ENCODE measurements around the gene LAMA3. TPM values are rescaled to one million over a fixed set of nuclear protein-coding genes. Genes with fewer than 3 reads are reported as not detected.

Gene LAMA3
- total RNA-seq, 1 experiment from 2014 or later, result 207 TPM

- DNase-seq, result no peak
- intact Hi-C loops (cut with micrococcal nuclease; ENCODE audit: unreplicated experiment), result no loop called here
- no TSS peak for BruUV-seq (replicated peaks)
- CTCF ChIA-PET, result no interaction called here
- no peaks in the 10 kb centered on the region for H3K9me3 Mint-ChIP-seq (ENCODE audit: low read depth, unreplicated experiment)
- no peak overlapping the region for H3K27ac Mint-ChIP-seq (ENCODE audit: unreplicated experiment)
- H3K4me1 Mint-ChIP-seq (ENCODE audit: low read depth, unreplicated experiment), result peaks cover 34% of the 10 kb centered on the region
- H3K27me3 Mint-ChIP-seq (ENCODE audit: unreplicated experiment), result no peaks in the 10 kb centered on the region
- TF ChIP-seq, protein P1, sequence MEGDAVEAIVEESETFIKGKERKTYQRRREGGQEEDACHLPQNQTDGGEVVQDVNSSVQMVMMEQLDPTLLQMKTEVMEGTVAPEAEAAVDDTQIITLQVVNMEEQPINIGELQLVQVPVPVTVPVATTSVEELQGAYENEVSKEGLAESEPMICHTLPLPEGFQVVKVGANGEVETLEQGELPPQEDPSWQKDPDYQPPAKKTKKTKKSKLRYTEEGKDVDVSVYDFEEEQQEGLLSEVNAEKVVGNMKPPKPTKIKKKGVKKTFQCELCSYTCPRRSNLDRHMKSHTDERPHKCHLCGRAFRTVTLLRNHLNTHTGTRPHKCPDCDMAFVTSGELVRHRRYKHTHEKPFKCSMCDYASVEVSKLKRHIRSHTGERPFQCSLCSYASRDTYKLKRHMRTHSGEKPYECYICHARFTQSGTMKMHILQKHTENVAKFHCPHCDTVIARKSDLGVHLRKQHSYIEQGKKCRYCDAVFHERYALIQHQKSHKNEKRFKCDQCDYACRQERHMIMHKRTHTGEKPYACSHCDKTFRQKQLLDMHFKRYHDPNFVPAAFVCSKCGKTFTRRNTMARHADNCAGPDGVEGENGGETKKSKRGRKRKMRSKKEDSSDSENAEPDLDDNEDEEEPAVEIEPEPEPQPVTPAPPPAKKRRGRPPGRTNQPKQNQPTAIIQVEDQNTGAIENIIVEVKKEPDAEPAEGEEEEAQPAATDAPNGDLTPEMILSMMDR (IDR thresholded peaks at IDR 0.05; ENCODE audit: unreplicated experiment), result no peak
- no peak overlapping the region for H3K4me3 Mint-ChIP-seq (ENCODE audit: low read depth, unreplicated experiment)
- H3K36me3 Mint-ChIP-seq (ENCODE audit: insufficient read depth, unreplicated experiment), result peaks cover 34% of the 10 kb centered on the region
Observed at GRCh38 chr18:23921716-23922285, 232.5 kb downstream of the LAMA3 start.

- BruUV-seq (replicated peaks), result no TSS peak
- peaks cover 44% of the 10 kb centered on the region for H3K4me1 Mint-ChIP-seq (ENCODE audit: low read depth, unreplicated experiment)
Observed at GRCh38 chr18:23922939-23923338, 233.7 kb downstream of the LAMA3 start.

GRCh38 chr18:23924813-23925212, 235.6 kb downstream of the LAMA3 start:
- Mint-ChIP-seq H3K4me3 (ENCODE audit: low read depth, unreplicated experiment) (no peak overlapping the region), H3K36me3 (ENCODE audit: insufficient read depth, unreplicated experiment) (peaks cover 42% of the 10 kb centered on the region), H3K9me3 (ENCODE audit: low read depth, unreplicated experiment) (no peaks in the 10 kb centered on the region), H3K27ac (ENCODE audit: unreplicated experiment) (no peak overlapping the region), H3K4me1 (ENCODE audit: low read depth, unreplicated experiment) (peaks cover 46% of the 10 kb centered on the region), H3K27me3 (ENCODE audit: unreplicated experiment) (no peaks in the 10 kb centered on the region)
- intact Hi-C loops (cut with micrococcal nuclease; ENCODE audit: unreplicated experiment), result no loop called here
- TF ChIP-seq, protein P1 (IDR thresholded peaks at IDR 0.05; ENCODE audit: unreplicated experiment), result no peak
- DNase-seq, result no peak
- BruUV-seq (replicated peaks), result no TSS peak
- CTCF ChIA-PET, result no interaction called here

More at GRCh38 chr18:23922939-23923338, 233.7 kb downstream of the LAMA3 start:
- peaks cover 39% of the 10 kb centered on the region for H3K36me3 Mint-ChIP-seq (ENCODE audit: insufficient read depth, unreplicated experiment)
- no peak for DNase-seq
- CTCF ChIA-PET, result no interaction called here
- peak overlapping the region; percentile 13 for H3K27ac Mint-ChIP-seq (ENCODE audit: unreplicated experiment)
- no peaks in the 10 kb centered on the region for H3K27me3 Mint-ChIP-seq (ENCODE audit: unreplicated experiment)
- TF ChIP-seq, protein P1 (IDR thresholded peaks at IDR 0.05; ENCODE audit: unreplicated experiment), result no peak
- intact Hi-C loops (cut with micrococcal nuclease; ENCODE audit: unreplicated experiment), result no loop called here
- H3K4me3 Mint-ChIP-seq (ENCODE audit: low read depth, unreplicated experiment), result no peak overlapping the region
- no peaks in the 10 kb centered on the region for H3K9me3 Mint-ChIP-seq (ENCODE audit: low read depth, unreplicated experiment)

DNA sequence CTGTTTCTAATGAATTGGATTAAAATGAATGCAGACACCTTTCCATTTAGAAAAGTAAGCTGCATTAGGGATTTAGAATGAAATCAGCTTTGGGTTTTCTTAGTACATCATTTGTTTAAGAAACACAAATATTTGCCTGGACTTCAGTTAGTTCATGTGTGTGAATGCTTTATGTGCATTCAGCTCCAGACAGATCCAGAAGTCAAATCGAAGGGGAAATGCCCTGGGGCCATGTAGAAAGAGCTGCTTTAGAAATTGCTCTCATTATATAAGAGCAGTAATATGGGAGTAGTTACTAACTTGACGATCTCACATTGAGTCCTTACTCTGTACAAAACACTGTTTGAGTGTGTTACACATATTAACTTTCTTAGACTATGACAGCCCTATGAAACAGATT, 237.3 kb downstream of the LAMA3 start:
- BruUV-seq (replicated peaks), result no TSS peak
- H3K9me3 Mint-ChIP-seq (ENCODE audit: low read depth, unreplicated experiment), result no peaks in the 10 kb centered on the region
- CTCF ChIA-PET, result interaction anchor here (1.0 kb wide), 1 partner anchor 65 kb away, joined by 3 read pairs; no protein-coding TSS in a partner anchor
- no peak for DNase-seq
- intact Hi-C loops (cut with micrococcal nuclease; ENCODE audit: unreplicated experiment), result no loop called here
- H3K4me1 Mint-ChIP-seq (ENCODE audit: low read depth, unreplicated experiment), result peaks cover 46% of the 10 kb centered on the region
- no peak overlapping the region for H3K4me3 Mint-ChIP-seq (ENCODE audit: low read depth, unreplicated experiment)
- no peaks in the 10 kb centered on the region for H3K27me3 Mint-ChIP-seq (ENCODE audit: unreplicated experiment)
- TF ChIP-seq, protein P1 (IDR thresholded peaks at IDR 0.05; ENCODE audit: unreplicated experiment), result no peak
- no peak overlapping the region for H3K27ac Mint-ChIP-seq (ENCODE audit: unreplicated experiment)
- H3K36me3 Mint-ChIP-seq (ENCODE audit: insufficient read depth, unreplicated experiment), result peaks cover 51% of the 10 kb centered on the region
